OCI-LY7 (cell line): ENCODE results near the gene POLDIP3.

Experiments
- EZH2phosphoT487 ChIP-seq: fragments of 200-600 bp; sonication (generic); IDR thresholded peaks from 2 replicates; pipeline ENCODE4 v1.6.1; 2018; ENCODE audit warnings: low read depth, borderline replicate concordance, mild to moderate bottlenecking, mixed run types, antibody characterized with exemption, low read length, moderate library complexity, mixed read lengths
- TF ChIP-seq, protein P1 (sequence below): fragments of 200-600 bp; sonication (generic); conservative IDR thresholded peaks from 2 replicates; pipeline ENCODE4 v1.5.1; 2014; ENCODE audit warnings: mild to moderate bottlenecking, antibody characterized with exemption, low read length, moderate library complexity, mixed read lengths

DNA sequence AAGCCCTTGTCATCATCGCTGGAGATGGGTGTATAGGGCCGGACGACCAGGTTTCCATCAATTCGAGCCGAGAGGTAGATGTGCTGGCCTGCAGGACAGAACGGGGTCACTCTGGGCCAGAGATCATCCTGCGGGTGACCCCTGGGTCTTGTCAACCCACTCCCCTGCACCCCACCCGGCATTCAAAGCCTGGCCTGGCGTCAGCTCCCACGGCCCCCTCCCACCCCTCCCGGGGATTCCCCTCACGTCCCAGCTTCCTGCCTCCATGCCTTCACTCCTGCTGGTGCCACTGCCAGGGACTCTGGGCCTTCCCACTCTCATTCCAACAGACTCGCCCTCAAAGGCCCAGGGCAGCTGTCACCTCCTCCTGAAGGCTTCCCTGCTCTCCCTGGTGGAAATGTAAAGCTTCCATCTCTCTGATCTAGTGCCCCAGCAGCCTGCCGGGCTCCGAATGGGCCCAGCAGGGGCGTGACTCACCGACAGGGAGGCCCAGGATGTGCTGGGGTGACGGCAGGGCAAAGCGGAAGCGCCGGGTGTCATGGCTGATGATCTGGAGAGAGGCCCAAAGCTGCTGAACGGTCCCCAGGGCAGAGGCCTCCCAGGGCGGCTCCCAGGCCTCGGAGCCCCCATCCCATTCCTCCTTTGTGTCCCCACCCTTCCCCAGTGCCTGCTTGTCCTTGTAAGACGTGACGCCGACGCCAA lies 16.4 kb upstream of the POLDIP3 start:
- TF ChIP-seq, protein P1, sequence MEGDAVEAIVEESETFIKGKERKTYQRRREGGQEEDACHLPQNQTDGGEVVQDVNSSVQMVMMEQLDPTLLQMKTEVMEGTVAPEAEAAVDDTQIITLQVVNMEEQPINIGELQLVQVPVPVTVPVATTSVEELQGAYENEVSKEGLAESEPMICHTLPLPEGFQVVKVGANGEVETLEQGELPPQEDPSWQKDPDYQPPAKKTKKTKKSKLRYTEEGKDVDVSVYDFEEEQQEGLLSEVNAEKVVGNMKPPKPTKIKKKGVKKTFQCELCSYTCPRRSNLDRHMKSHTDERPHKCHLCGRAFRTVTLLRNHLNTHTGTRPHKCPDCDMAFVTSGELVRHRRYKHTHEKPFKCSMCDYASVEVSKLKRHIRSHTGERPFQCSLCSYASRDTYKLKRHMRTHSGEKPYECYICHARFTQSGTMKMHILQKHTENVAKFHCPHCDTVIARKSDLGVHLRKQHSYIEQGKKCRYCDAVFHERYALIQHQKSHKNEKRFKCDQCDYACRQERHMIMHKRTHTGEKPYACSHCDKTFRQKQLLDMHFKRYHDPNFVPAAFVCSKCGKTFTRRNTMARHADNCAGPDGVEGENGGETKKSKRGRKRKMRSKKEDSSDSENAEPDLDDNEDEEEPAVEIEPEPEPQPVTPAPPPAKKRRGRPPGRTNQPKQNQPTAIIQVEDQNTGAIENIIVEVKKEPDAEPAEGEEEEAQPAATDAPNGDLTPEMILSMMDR = no peak
- TF ChIP-seq EZH2phosphoT487 = no peak
